Fibroblast of lung (primary cell): ENCODE measurements around the gene IL17RA. TPM values are rescaled to one million over a fixed set of nuclear protein-coding genes. Genes with fewer than 3 reads are reported as not detected.

Source experiments
- DNase-seq, 2 donors: peaks; one replicate each; pipeline versions ENCODE4 v3.0.0 to v3.0.0-alpha.2; 2010; ENCODE audit warnings: low read depth in 2 of 2
- H2AFZ ChIP-seq: 2 replicates; pipeline ENCODE4 v1.5.1; 2012; ENCODE audit warnings: low read length, control low read depth, inconsistent platforms
- H3K27ac ChIP-seq: 2 replicates; pipeline ENCODE4 v1.5.1; 2011; ENCODE audit warnings: low read length, control low read depth; ENCODE audit not compliant: insufficient read depth
- H3K27me3 ChIP-seq: 2 replicates; pipeline ENCODE4 v1.5.1; 2011; ENCODE audit warnings: mild to moderate bottlenecking, low read length; ENCODE audit not compliant: control insufficient read depth, insufficient read depth
- H3K36me3 ChIP-seq: 2 replicates; pipeline ENCODE4 v1.5.1; 2011; ENCODE audit warnings: low read length; ENCODE audit not compliant: control insufficient read depth, insufficient read depth
- H3K4me1 ChIP-seq: 2 replicates; pipeline ENCODE4 v1.5.1; 2011; ENCODE audit warnings: low read length; ENCODE audit not compliant: control insufficient read depth, insufficient read depth; ENCODE audit errors: extremely low read depth
- H3K4me2 ChIP-seq: 2 replicates; pipeline ENCODE4 v1.5.1; 2011; ENCODE audit warnings: low read length, control low read depth; ENCODE audit not compliant: insufficient read depth; ENCODE audit errors: extremely low read depth
- H3K4me3 ChIP-seq, 4 experiments: fragments of 200-600 bp in 1 of 4; sonication (generic) in 1 of 4; replicated peaks in 1 of 4; 2 replicates each; pipeline ENCODE4 v1.5.1; 2011 to 2016; ENCODE audit warnings: low read length in 4 of 4, low read depth in 3 of 4, mild to moderate bottlenecking in 3 of 4, control low read depth in 2 of 4, inconsistent platforms in 1 of 4, mixed read lengths in 1 of 4; ENCODE audit not compliant: insufficient read depth in 1 of 4; ENCODE audit errors: control extremely low read depth in 1 of 4
- H3K79me2 ChIP-seq: 2 replicates; pipeline ENCODE4 v1.5.1; 2012; ENCODE audit warnings: mild to moderate bottlenecking, low read length, inconsistent platforms; ENCODE audit not compliant: control insufficient read depth, insufficient read depth
- H3K9ac ChIP-seq: 2 replicates; pipeline ENCODE4 v1.5.1; 2011; ENCODE audit warnings: mild to moderate bottlenecking, low read length, control low read depth; ENCODE audit not compliant: insufficient read depth
- H3K9me3 ChIP-seq: 2 replicates; pipeline ENCODE4 v1.5.1; 2012; ENCODE audit warnings: low read depth, low read length; ENCODE audit not compliant: control insufficient read depth, insufficient read depth
- H4K20me1 ChIP-seq: 2 replicates; pipeline ENCODE4 v1.5.1; 2011; ENCODE audit warnings: low read length; ENCODE audit not compliant: control insufficient read depth, insufficient read depth; ENCODE audit errors: extremely low read depth
- EZH2 ChIP-seq: IDR thresholded peaks from 2 replicates; pipeline ENCODE4 v1.5.1; 2012; ENCODE audit warnings: low read length, control low read depth, mild to moderate bottlenecking; ENCODE audit errors: missing control alignments
- polyA plus RNA-seq, 2 donors: library from polyadenylated mRNA; depleted of rRNA in 1 of 2; stranded (reverse) in 1 of 2; unstranded in 1 of 2; fragments of >200 nt; gene quantifications; 2 replicates each; pipeline ENCODE4 v1.2.1, GENCODE V29; 2011 to 2012; ENCODE audit warnings: missing spikeins in 1 of 2
- total RNA-seq: library from RNA; depleted of rRNA; stranded (reverse); fragments of >200 nt; gene quantifications from 2 replicates; pipeline ENCODE4 v1.2.1, GENCODE V29; 2014
- TF ChIP-seq, protein P1 (sequence below), 2 donors: IDR thresholded peaks in 1 of 2; conservative IDR thresholded peaks in 1 of 2; 1 replicate in 1 of 2; 2 replicates in 1 of 2; pipeline ENCODE4 v1.5.1; 2011 to 2012; ENCODE audit warnings: low read length in 2 of 2, control low read depth in 1 of 2, inconsistent platforms in 1 of 2, low read depth in 1 of 2, mild to moderate bottlenecking in 1 of 2

The IL17RA gene
- total and polyA plus RNA-seq, 2 donors (not counting 1 experiment from before 2014, with no cell fraction given) = 5.3 to 7.1 TPM

DNA sequence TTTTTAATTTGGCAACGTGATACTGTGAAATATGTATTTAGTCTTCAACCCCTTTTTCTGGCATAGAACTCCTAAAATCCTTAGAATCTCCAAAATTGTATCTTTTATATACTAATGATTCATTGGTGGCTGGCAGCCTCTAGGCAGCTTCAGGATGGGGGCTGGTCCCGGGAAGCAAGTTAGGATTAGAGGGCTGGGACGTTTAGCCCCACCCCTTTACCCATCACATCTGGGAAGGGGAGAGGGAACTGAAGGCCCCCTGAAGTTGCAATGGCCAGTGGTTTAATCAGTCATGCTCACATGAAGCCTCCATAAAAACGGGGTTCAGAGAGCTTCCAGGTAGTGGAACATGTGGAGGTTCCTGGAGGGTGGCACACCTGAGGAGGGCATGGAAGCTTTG lies 7.1 kb downstream of the IL17RA start:
- Histone ChIP-seq H3K27ac (no peak overlapping the region), H3K4me1 (peaks cover 3% of the 10 kb centered on the region), H3K4me2 (no peak overlapping the region), H3K9ac (no peak overlapping the region), H3K36me3 (peaks cover 2% of the 10 kb centered on the region), H3K4me3 (no peak overlapping the region), H2AFZ (no peak overlapping the region), H3K79me2 (peaks cover 14% of the 10 kb centered on the region), H3K9me3 (no peaks in the 10 kb centered on the region), H4K20me1 (peaks cover 2% of the 10 kb centered on the region), H3K27me3 (no peaks in the 10 kb centered on the region)
- no peak for TF ChIP-seq EZH2
- TF ChIP-seq, protein P1, sequence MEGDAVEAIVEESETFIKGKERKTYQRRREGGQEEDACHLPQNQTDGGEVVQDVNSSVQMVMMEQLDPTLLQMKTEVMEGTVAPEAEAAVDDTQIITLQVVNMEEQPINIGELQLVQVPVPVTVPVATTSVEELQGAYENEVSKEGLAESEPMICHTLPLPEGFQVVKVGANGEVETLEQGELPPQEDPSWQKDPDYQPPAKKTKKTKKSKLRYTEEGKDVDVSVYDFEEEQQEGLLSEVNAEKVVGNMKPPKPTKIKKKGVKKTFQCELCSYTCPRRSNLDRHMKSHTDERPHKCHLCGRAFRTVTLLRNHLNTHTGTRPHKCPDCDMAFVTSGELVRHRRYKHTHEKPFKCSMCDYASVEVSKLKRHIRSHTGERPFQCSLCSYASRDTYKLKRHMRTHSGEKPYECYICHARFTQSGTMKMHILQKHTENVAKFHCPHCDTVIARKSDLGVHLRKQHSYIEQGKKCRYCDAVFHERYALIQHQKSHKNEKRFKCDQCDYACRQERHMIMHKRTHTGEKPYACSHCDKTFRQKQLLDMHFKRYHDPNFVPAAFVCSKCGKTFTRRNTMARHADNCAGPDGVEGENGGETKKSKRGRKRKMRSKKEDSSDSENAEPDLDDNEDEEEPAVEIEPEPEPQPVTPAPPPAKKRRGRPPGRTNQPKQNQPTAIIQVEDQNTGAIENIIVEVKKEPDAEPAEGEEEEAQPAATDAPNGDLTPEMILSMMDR (conservative IDR thresholded peaks at IDR 0.05 in 1 of 2, IDR thresholded peaks at IDR 0.05 in 1 of 2; ENCODE audit: low read depth in 1 of 2, low read length in 2 of 2) = no peak
- no peak for DNase-seq

GRCh38 chr22:17093081-17093480 lies 8.3 kb downstream of the IL17RA start:
- Histone ChIP-seq H3K4me1 (no peaks in the 10 kb centered on the region), H3K4me2 (no peak overlapping the region), H3K9me3 (no peaks in the 10 kb centered on the region), H2AFZ (no peak overlapping the region), H3K4me3 (no peak overlapping the region), H3K9ac (no peak overlapping the region), H4K20me1 (peaks cover 2% of the 10 kb centered on the region), H3K27me3 (no peaks in the 10 kb centered on the region), H3K36me3 (peaks cover 2% of the 10 kb centered on the region), H3K79me2 (peaks cover 11% of the 10 kb centered on the region), H3K27ac (no peak overlapping the region)
- DNase-seq = no peak
- TF ChIP-seq, protein P1 (conservative IDR thresholded peaks at IDR 0.05 in 1 of 2, IDR thresholded peaks at IDR 0.05 in 1 of 2; ENCODE audit: low read depth in 1 of 2, low read length in 2 of 2) = no peak
- TF ChIP-seq EZH2 = no peak

- no peak overlapping the region for H3K27ac ChIP-seq
- H3K4me1 ChIP-seq = no peaks in the 10 kb centered on the region
- TF ChIP-seq, protein P1 (conservative IDR thresholded peaks at IDR 0.05 in 1 of 2, IDR thresholded peaks at IDR 0.05 in 1 of 2; ENCODE audit: low read depth in 1 of 2, low read length in 2 of 2) = peak; percentile 21 to 44
- TF ChIP-seq EZH2 = no peak
- H3K9me3 ChIP-seq = no peaks in the 10 kb centered on the region
- peaks cover 9% of the 10 kb centered on the region for H3K79me2 ChIP-seq
- H3K27me3 ChIP-seq = no peaks in the 10 kb centered on the region
- H3K4me3 ChIP-seq = no peak overlapping the region
- peaks cover 2% of the 10 kb centered on the region for H3K36me3 ChIP-seq
- H3K9ac ChIP-seq = no peak overlapping the region
- no peak for DNase-seq
- H3K4me2 ChIP-seq = no peak overlapping the region
- no peak overlapping the region for H2AFZ ChIP-seq
- peaks cover 2% of the 10 kb centered on the region for H4K20me1 ChIP-seq
Observed at GRCh38 chr22:17095538-17095937, 10.7 kb downstream of the IL17RA start.
